OCI-LY1 (cell line): Measurements from ENCODE around the gene FRS3.

ENCODE experiments used
- CTCF ChIP-seq: fragments of 200-600 bp; sonication (generic), shearing (Covaris generic); IDR thresholded peaks from 2 replicates; pipeline ENCODE4 v1.5.1; 2017; ENCODE audit warnings: mild to moderate bottlenecking, antibody characterized with exemption, low read length, moderate library complexity, mixed read lengths
- EZH2 ChIP-seq: fragments of 200-600 bp; sonication (generic), shearing (Covaris generic); IDR thresholded peaks from 2 replicates; pipeline ENCODE4 v1.8.0; 2017; ENCODE audit warnings: borderline replicate concordance, mixed run types, mild to moderate bottlenecking, antibody characterized with exemption, low read length, moderate library complexity, mixed read lengths

- TF ChIP-seq EZH2 = no peak
- TF ChIP-seq CTCF = no peak
Observed at GRCh38 chr6:41791305-41791704, 11.6 kb upstream of the FRS3 start.
